Measurements from ENCODE around the gene ADARB2. TPM values are rescaled to one million over a fixed set of nuclear protein-coding genes. Genes with fewer than 3 reads are reported as not detected.
"Not testable (repeated sequence)": the region's sequence is repeated elsewhere in the genome, so short reads cannot be mapped to it uniquely, and the experiment has no call there.

ADARB2 gene
- polyA plus RNA-seq, 3 donors, result not detected

DNA sequence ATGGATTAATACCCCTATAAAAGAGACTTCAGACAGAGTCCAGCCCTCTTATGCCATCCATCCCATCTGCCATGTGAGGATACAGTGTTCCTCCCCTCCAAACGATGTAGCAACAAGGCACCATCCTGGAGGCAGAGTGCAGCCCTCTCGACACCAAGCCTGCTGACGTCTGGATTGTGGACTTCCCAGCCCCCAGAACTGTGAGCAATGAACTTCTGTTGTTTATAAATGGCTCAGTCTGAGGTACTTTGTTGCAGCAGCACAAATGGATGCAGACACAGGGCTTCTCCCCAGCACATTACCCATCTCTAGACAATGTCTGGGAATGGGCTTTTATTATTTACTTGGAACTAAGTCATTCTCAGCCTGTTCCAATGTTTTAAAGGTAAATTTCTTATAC lies 485.6 kb downstream of the ADARB2 start:
- H3K27ac ChIP-seq (ENCODE audit: low read depth in 1 of 2, low read length in 2 of 2), result no peak overlapping the region
- H4K20me1 ChIP-seq (ENCODE audit: insufficient read depth, low read length), result no peaks in the 10 kb centered on the region
- H3K27me3 Mint-ChIP-seq (ENCODE audit: low read depth in 3 of 3), result peaks cover 36 to 56% (median 53%) of the 10 kb centered on the region in 3 donors
- no peaks in the 10 kb centered on the region for H3K9me3 ChIP-seq (replicated peaks in 1 of 2; ENCODE audit: control insufficient read depth in 1 of 2, insufficient read depth in 1 of 2, low read length in 2 of 2)
- H3K36me3 ChIP-seq (replicated peaks in 1 of 2; ENCODE audit: control insufficient read depth in 1 of 2, insufficient read depth in 2 of 2, low read length in 2 of 2), result no peaks in the 10 kb centered on the region
- no peak overlapping the region for H3K4me2 ChIP-seq (replicated peaks; ENCODE audit: extremely low read depth, low read length, poor library complexity, severe bottlenecking)
- no peak overlapping the region for H3K4me3 ChIP-seq (replicated peaks in 1 of 3; ENCODE audit: low read depth in 2 of 3, low read length in 3 of 3)
- peaks cover 0 to 14% of the 10 kb centered on the region in 2 donors for H3K27me3 ChIP-seq (ENCODE audit: control insufficient read depth in 2 of 2, insufficient read depth in 2 of 2, low read length in 2 of 2)
- no peaks in the 10 kb centered on the region for H3K4me1 ChIP-seq (ENCODE audit: control insufficient read depth in 1 of 2, insufficient read depth in 2 of 2, low read length in 2 of 2)
- DNase-seq, result no peak
- intact Hi-C loops (cut with micrococcal nuclease), result no loop called here
- no peaks in the 10 kb centered on the region for H3K36me3 Mint-ChIP-seq
- H3K9me3 Mint-ChIP-seq, result peaks cover 0 to 9% (median 2%) of the 10 kb centered on the region in 7 donors
- H3K4me3 Mint-ChIP-seq, result no peak overlapping the region
- H3K9ac ChIP-seq (ENCODE audit: insufficient read depth, low read length, poor library complexity, severe bottlenecking), result no peak overlapping the region
- peaks cover 5% of the 10 kb centered on the region for H3K4me1 Mint-ChIP-seq
- H2AFZ ChIP-seq (ENCODE audit: insufficient read depth, low read depth, low read length, poor library complexity, severe bottlenecking), result no peak overlapping the region
- H3K27ac Mint-ChIP-seq, result no peak overlapping the region
- WGBS (ENCODE audit: insufficient coverage), result 82% methylated on average over 2 of the region's 3 CpGs
- TF ChIP-seq, protein P1, sequence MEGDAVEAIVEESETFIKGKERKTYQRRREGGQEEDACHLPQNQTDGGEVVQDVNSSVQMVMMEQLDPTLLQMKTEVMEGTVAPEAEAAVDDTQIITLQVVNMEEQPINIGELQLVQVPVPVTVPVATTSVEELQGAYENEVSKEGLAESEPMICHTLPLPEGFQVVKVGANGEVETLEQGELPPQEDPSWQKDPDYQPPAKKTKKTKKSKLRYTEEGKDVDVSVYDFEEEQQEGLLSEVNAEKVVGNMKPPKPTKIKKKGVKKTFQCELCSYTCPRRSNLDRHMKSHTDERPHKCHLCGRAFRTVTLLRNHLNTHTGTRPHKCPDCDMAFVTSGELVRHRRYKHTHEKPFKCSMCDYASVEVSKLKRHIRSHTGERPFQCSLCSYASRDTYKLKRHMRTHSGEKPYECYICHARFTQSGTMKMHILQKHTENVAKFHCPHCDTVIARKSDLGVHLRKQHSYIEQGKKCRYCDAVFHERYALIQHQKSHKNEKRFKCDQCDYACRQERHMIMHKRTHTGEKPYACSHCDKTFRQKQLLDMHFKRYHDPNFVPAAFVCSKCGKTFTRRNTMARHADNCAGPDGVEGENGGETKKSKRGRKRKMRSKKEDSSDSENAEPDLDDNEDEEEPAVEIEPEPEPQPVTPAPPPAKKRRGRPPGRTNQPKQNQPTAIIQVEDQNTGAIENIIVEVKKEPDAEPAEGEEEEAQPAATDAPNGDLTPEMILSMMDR (IDR thresholded peaks at IDR 0.05), result no peak
- H3K79me2 ChIP-seq (ENCODE audit: insufficient read depth, low read length), result no peaks in the 10 kb centered on the region

DNA sequence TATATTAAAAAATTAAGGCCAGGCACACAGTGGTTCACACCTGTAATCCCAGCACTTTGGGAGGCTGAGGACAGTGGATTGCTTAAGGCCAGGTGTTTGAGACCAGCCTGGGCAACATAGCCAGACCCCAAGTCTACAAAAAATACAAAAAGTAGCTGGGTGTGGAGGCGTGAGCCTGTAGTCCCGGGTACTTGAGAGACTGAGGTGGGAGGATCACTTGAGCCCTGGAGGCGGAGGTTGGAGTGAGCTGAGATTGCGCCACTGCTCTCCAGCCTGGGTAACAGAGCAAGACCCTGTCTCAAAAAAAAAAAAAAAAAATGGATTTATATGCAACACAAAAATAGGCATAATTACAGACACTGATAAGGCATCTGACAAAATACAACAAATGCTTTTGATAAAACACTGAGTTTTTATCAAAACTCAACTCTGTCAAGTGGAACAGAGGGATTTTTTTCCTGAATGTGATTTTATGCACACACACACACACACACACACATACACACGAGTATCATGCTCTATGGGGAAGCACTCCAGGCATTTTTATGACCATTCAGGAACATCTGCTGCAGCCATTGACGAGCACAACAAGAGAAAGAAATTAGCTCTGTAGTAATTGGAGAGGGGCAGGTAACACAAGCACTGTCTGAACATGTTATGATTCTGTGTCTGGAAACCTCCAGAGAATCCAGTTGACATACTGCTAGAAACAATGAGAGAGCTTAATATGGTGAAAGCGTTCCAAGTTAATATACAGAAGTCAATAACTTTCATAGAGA lies 488.0 kb downstream of the ADARB2 start:
- DNase-seq, result no peak
- peaks cover 4% of the 10 kb centered on the region for H3K4me1 Mint-ChIP-seq
- H3K27me3 Mint-ChIP-seq (ENCODE audit: low read depth in 3 of 3), result peaks cover 31 to 45% (median 40%) of the 10 kb centered on the region in 3 donors
- Histone ChIP-seq H3K36me3 (replicated peaks in 1 of 2; ENCODE audit: control insufficient read depth in 1 of 2, insufficient read depth in 2 of 2, low read length in 2 of 2) (no peaks in the 10 kb centered on the region), H3K79me2 (ENCODE audit: insufficient read depth, low read length) (no peaks in the 10 kb centered on the region), H3K9me3 (replicated peaks in 1 of 2; ENCODE audit: control insufficient read depth in 1 of 2, insufficient read depth in 1 of 2, low read length in 2 of 2) (no peaks in the 10 kb centered on the region), H3K9ac (ENCODE audit: insufficient read depth, low read length, poor library complexity, severe bottlenecking) (no peak overlapping the region), H3K4me1 (ENCODE audit: control insufficient read depth in 1 of 2, insufficient read depth in 2 of 2, low read length in 2 of 2) (no peaks in the 10 kb centered on the region), H3K27me3 (ENCODE audit: control insufficient read depth in 2 of 2, insufficient read depth in 2 of 2, low read length in 2 of 2) (peaks cover 0 to 8% of the 10 kb centered on the region in 2 donors), H4K20me1 (ENCODE audit: insufficient read depth, low read length) (no peaks in the 10 kb centered on the region), H3K4me3 (replicated peaks in 1 of 3; ENCODE audit: low read depth in 2 of 3, low read length in 3 of 3) (no peak overlapping the region), H3K4me2 (replicated peaks; ENCODE audit: extremely low read depth, low read length, poor library complexity, severe bottlenecking) (no peak overlapping the region), H2AFZ (ENCODE audit: insufficient read depth, low read depth, low read length, poor library complexity, severe bottlenecking) (no peak overlapping the region), H3K27ac (ENCODE audit: low read depth in 1 of 2, low read length in 2 of 2) (no peak overlapping the region)
- H3K4me3 Mint-ChIP-seq, result peak overlapping the region in 1 of 2 donors; percentile 11
- peaks cover 0 to 7% (median 3%) of the 10 kb centered on the region in 7 donors for H3K9me3 Mint-ChIP-seq
- TF ChIP-seq, protein P1 (IDR thresholded peaks at IDR 0.05), result no peak
- intact Hi-C loops (cut with micrococcal nuclease), result no loop called here
- WGBS (ENCODE audit: insufficient coverage), result 100% methylated on average over 3 of the region's 7 CpGs
- H3K27ac Mint-ChIP-seq, result no peak overlapping the region
- no peaks in the 10 kb centered on the region for H3K36me3 Mint-ChIP-seq

DNA sequence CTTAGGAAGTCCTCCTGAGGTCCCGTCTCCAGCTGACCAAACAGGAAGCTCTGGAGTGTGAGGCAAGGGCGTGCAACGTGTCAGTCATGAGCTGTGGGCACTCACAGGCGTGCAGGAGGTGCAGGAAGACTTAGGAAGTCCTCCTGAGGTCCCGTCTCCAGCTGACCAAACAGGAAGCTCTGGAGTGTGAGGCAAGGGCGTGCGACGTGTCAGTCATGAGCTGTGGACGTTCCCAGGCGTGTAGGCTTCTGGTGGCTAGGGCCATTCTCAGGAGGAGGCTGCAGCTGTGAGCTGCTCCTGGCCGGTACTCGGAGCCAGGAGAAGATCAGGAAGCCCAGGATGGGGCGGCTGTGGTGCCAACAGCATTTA lies 489.1 kb downstream of the ADARB2 start:
- H3K9ac ChIP-seq (ENCODE audit: insufficient read depth, low read length, poor library complexity, severe bottlenecking); H2AFZ ChIP-seq (ENCODE audit: insufficient read depth, low read depth, low read length, poor library complexity, severe bottlenecking); DNase-seq; H3K27ac ChIP-seq (ENCODE audit: low read depth in 1 of 2, low read length in 2 of 2); H3K36me3 ChIP-seq (replicated peaks in 1 of 2; ENCODE audit: control insufficient read depth in 1 of 2, insufficient read depth in 2 of 2, low read length in 2 of 2); H3K36me3 Mint-ChIP-seq; H3K9me3 Mint-ChIP-seq; H4K20me1 ChIP-seq (ENCODE audit: insufficient read depth, low read length); H3K79me2 ChIP-seq (ENCODE audit: insufficient read depth, low read length); H3K4me3 Mint-ChIP-seq; H3K9me3 ChIP-seq (replicated peaks in 1 of 2; ENCODE audit: control insufficient read depth in 1 of 2, insufficient read depth in 1 of 2, low read length in 2 of 2); intact Hi-C loops (cut with micrococcal nuclease); H3K4me1 Mint-ChIP-seq; H3K27ac Mint-ChIP-seq; H3K27me3 ChIP-seq (ENCODE audit: control insufficient read depth in 2 of 2, insufficient read depth in 2 of 2, low read length in 2 of 2); H3K4me3 ChIP-seq (replicated peaks in 1 of 3; ENCODE audit: low read depth in 2 of 3, low read length in 3 of 3); H3K4me2 ChIP-seq (replicated peaks; ENCODE audit: extremely low read depth, low read length, poor library complexity, severe bottlenecking); H3K4me1 ChIP-seq (ENCODE audit: control insufficient read depth in 1 of 2, insufficient read depth in 2 of 2, low read length in 2 of 2): not testable (repeated sequence)
- peaks cover 22 to 40% (median 34%) of the 10 kb centered on the region in 3 donors for H3K27me3 Mint-ChIP-seq (ENCODE audit: low read depth in 3 of 3)
- WGBS (ENCODE audit: insufficient coverage), result 0% methylated on average over 10 of the region's 13 CpGs
